SK-N-MC (cell line): ENCODE measurements around the gene ADRM1.

ENCODE experiments used
- EZH2 ChIP-seq: fragments of 200-600 bp; sonication (generic); IDR thresholded peaks from one replicate; pipeline ENCODE4 v1.6.1; 2017; ENCODE audit warnings: antibody characterized with exemption
- FOXP2 ChIP-seq: optimal IDR thresholded peaks from 2 replicates; pipeline ENCODE3; 2011; ENCODE audit warnings: mild to moderate bottlenecking, moderate library complexity; ENCODE audit not compliant: insufficient read depth; ENCODE audit errors: extremely low read length, control extremely low read depth
- POLR2AphosphoS5 ChIP-seq: IDR thresholded peaks from 2 replicates; pipeline ENCODE4 v1.6.1; 2012; ENCODE audit warnings: mild to moderate bottlenecking, low read depth, low read length, borderline replicate concordance

DNA sequence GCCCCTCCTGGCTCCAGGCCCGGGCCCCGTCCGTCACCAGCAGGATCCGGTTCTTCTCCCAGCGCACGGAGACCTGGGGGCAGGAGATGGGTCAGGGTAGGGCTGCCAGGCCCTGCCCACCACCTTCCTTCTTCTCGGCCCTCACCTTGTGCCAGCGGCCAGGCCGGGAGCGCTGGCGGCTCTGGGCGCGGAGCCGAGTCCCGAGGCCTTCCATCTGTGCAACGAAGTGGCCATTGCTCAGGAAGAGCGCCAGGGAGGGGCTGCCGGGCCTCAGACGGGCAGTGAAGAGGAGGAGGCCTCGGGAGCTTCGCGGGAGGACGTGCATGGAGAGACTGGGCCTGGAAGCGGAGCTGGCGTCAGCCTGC lies 7.9 kb downstream of the ADRM1 start:
- no peak for TF ChIP-seq POLR2AphosphoS5
- TF ChIP-seq EZH2, result no peak
- TF ChIP-seq FOXP2, result no peak
